HG02981 (cell line): ENCODE data around the gene MACROD2.

Experiments
- ATAC-seq: cut with Tn5 transposase; IDR thresholded peaks from one replicate; pipeline ENCODE4 v1.9.1; 2021; ENCODE audit warnings: mild to moderate bottlenecking, moderate library complexity; ENCODE audit not compliant: unreplicated experiment

Gene MACROD2

DNA sequence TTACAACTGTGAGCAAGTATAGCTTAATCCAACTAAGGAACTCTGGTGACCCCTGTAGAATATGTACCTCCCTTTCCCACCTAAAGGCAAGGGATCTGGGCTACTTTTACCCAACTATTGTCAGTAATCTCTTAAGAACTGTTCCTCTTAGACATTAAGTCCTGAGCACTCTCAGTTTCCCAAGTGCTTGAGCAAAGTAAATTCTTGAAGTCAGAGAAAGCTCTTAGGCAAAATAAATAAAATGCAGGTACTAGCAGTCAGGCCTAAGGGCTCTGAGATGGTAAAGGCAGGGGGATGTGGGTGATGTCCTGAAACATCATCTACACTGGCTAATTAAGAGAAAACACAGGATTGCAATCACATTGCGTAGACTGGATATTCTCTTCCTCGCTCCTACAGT, 788.5 kb downstream of the MACROD2 start:
- ATAC-seq, result no peak

DNA sequence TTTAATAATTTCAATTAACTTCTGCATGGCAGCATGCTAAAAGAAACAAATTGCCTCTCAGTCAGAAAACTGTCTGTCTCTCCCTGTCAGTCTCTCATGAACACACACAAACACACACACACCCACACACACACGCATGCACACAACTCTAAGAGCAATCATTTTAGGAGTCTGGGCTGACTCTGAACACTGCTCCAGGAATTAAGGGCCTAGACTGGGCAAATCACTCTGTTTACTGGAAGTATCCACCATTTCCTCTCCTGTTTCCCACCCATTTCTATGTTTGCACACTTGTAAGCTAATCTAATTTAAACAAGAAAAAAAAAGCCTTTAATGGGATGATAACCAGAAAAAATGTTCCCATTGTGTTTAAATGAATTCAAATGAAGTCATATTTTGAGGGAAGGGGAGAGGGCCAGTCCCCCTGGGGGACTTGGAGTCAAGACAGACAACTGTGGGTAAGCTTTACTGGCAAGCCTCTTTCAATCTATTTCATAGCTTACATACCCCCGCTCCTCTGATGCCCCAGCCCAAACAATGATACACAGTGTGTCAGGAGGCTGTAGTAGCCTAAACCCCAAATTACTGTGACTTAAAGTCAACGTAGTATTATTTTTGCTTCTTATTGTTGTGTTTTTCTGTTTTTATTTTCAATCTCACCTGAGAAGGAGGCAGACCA, 789.9 kb downstream of the MACROD2 start:
- ATAC-seq, result no peak

DNA sequence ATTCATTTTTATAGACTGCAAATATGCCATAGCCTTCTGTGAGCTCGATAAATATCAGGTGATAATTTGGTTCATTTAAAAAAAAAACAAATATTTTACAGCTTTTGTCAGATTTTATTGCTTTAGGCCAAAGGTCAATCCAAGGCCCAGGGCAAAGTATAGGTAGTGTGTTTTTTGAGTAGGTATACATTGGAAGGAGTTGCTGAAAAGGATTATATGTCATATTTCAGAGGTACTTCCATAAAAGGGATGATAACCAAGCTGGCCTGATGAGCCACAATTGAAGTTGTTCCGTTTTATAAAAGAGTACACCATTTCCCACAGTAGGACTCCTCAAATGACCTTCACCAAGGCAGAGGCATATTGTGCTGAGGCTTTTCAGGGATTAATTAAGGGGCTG, 794.9 kb downstream of the MACROD2 start:
- ATAC-seq, result no peak

DNA sequence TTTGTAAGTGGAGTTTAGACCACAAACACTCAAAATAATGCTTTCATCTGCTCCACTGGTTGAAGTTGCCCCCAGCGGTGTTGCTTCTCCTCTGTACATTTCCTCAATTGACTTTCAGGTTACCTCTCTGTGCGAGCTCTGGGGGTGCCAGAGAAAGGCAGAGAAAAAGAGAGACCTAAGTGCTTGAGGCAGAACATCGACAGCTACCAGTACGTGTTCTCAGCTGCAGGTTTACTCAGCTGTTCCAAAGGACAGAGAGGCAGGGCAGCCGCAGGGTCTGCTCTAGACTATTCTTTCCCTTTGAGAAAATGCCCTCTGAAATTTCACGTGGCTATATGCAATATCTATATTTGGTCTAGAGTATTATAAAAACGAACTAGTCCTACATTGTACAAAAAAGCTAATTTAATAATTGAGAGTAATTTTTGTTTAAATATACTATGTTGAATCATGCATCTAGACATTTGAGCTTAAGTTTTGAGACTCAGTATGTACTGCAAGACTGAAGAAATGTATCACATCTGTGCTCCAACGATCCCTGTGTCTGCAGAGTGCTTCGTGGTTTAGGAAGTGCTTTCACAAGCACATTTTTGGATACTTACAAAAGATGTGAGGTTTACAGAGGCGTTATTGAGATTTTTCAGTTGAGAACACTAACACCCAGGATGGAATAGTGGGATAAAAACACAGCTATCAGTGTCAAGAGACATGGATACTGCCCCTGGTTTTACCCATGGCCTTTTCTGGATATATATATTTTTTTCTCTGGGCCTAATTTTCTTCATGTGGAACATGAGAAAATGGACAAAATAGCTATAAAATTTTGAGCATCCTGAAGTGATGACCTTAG, 795.7 kb downstream of the MACROD2 start:
- no peak for ATAC-seq

DNA sequence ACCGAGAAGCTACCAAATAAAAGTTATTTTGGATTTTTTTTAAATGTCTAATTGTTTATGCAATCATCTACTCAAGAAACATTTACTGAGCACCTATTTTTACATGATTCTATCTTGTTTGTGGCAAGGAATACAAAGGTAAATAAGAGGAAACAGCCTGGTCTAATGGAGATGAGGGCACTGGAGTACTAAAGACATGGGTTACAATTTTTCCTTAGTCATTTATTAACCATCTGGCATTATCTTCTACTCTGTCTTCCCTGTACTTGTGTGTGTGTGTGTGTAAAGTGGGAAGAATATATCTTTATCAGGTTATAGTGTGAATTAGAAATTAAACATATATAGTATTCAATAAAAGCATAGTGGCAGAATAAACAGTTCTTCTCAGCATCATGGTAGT, 797.6 kb downstream of the MACROD2 start:
- no peak for ATAC-seq

DNA sequence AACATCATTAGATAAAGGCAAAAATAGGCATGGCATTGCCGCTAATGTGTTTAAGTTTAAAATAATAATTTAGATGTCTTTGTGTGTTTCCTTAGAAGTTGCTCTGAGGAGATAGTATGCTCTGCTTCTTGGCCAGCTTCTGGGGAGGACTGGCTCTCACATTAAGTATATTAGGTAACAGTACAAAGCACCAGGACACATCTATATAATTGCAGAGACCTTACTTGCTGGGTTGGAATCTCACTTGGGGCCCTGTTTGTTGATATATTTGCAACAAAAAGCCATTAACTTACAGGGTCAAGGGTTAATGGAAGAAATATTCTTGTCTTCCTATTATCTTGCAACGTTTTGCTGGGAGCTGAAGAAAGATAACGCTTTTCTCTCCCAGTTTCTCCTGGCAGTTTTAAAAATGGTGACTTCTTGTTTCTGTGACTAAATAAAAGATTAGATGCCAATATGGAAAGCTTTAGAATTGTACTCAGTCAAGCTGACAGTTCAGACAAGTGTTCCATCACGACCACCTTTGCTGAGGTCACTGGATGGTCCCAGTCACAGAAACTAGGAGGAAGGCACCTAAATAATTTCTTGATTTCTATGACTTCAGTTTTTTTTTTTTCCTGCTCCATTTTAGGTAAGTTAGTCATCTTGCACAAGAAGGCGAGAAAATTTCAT, 804.4 kb downstream of the MACROD2 start:
- ATAC-seq, result no peak

DNA sequence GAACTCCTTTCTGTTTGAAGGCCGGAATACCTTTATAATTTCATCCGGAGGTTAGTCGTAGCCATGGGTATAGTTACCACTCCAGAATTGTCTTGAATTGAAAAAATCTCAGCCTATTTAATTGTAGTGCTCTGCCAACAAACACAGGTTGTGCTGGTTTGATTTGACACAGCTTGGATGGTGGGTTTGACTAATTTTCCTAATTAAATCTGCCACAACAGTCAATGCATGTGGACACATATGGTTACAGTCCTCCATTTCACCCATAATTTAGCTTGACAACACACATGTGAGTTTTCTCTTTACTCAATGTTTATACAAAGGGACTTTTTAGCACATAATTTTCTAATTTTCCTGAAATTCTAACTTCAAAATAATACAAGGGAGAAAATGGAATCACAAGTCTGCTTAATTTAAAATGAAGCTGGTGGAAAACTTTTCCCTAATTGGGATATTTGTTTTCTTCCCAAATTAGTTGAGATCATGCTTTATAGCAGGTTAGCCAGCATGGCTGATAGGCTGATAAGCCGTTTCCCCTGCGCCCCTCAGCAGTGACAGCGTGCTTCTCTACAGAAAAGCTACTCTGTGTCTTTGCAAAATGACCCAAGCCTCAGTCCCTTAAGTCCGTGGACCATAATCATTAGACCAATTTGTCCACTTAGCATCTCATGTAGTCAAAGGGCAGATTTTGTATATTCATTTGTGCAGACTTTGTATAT, 805.5 kb downstream of the MACROD2 start:
- ATAC-seq, result no peak

DNA sequence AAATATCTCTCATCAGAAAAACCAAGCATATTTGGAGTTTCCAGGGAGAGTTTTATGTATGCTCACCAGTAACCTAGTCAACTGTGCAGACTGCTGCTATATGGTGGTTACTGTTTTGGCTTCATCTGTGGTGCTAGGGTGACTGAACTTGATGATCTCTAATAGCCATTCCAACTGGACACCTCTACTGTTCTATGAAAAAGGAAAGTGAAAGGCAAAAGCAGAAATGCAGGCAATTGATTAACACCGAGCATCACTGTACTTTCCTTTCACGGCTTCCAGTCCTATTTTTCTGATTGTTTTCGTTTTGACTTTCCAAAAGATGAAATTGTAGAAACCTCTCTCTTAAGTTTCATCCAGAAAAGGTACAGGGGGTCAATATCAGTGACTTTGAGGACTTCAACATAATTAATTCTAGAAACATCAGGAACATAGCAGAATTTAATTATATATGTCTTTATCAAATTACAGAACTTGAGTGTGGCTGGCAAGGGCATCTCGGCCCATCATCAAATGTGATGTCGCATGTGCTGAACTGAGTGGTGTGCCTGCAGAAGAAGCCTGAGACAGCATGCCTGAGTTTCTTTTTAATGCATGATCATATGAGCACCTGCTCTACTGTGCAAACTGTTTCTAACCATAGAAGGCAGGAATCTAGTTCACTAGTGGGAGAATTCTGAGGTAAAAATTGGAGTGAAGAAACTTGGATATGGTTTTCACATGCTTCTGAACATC, 806.4 kb downstream of the MACROD2 start:
- ATAC-seq, result no peak

DNA sequence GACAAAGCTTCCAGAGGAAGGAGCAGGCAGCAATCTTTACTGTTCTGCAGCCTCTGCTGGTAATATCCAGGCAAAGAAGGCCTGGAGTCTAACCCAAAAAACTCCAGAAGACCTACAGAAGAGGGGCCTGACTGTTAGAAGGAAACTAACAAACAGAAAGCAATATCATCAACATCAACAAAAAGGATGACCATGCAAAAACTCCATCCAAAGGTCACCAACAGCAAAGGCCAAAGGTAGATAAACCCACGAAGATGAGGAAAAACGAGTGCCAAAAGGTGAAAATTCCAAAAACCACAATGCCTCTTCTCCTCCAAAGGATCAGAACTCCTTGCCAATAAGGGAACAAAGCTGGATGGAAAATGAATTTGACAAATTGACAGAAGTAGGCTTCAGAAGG, 811.9 kb downstream of the MACROD2 start:
- no peak for ATAC-seq

DNA sequence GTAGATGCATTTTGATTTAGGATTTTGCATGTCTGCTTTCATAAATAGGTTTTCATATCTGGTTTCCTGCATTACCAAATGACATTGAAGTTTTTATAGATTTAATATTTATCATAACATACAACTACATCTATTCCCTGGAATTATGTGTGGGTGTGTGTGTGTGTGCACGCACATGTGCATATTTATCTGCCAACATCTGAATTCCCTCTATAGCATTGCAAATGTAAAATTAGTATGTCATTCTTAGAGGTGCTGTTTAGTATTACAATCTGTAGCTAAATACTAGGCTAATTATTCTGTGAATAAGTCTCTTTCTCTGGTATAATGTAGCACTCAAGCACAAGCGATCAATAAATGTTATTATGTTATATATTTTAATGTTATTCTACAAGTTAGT, 820.0 kb downstream of the MACROD2 start:
- no peak for ATAC-seq

DNA sequence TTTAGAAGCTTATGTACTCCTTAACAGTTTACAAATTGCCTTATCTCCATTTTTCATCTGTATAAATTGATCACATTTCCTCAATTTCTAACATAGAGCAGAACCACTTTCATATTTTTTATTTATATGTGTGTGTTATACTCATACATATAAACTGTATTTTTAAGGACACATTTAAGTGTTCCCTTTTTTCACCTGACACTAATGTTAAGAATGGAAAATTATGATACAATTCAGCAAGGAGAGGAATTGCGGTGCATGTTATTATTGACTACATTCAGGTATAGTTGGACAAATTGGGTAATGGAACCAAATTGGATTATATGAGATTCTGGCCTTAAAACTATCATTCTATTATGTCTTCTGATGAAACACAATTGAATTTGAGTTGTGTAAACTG, 821.2 kb downstream of the MACROD2 start:
- ATAC-seq, result no peak

DNA sequence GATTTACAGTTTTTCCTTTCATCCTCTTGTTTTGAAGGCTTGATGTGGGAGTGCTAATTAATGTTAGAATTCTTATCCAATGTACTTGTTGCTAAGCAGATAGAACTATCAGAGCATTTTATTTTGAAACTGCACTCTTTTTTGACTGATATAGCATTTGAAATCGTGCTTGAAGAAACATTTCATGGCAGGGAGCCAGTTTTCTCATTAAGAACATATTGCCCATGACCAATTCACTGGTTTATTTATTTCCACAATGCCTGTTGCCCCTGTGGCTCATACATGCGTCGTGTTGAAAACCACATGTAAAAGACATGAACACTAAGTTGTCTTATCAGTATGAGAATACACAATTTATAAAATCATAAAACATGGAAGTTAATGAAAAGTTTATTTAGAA, 821.8 kb downstream of the MACROD2 start:
- no peak for ATAC-seq

DNA sequence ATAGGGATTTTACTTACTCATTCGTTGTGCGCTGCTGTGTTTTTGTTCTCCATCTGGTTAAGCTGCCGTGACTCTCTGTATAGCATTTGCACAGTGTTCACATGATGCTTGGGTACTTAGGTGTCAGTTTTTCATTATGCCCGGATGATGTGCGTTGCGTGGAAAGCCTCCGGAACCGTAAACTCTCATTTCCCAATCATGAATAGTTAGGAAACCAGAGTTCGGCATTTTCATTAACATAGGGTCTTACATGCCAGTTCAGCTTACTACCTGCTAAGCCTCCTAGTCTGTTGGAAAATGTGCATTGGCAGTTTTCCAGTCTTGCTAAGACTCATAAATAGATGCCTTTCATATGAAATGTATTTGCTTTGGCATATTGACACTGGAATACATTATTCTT, 825.5 kb downstream of the MACROD2 start:
- no peak for ATAC-seq

DNA sequence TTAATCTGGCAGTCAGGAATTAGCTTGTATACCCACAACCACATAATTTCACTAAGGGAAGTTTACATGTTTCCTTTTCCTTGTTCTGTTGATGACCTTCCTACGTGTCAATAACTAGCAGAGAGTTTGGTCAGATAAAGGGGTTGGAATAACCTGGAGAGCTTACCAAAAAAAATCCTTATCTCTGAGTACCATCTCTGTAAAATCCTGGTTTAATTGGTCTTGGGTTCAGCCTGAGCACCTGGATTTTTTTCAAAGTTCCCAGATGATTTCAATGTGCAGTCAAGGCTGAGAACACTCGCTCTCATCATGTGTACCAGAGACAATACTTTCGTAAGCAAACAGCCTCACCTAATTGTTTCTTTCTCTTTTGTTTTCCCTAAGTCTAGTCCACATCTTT, 825.9 kb downstream of the MACROD2 start:
- ATAC-seq, result no peak

DNA sequence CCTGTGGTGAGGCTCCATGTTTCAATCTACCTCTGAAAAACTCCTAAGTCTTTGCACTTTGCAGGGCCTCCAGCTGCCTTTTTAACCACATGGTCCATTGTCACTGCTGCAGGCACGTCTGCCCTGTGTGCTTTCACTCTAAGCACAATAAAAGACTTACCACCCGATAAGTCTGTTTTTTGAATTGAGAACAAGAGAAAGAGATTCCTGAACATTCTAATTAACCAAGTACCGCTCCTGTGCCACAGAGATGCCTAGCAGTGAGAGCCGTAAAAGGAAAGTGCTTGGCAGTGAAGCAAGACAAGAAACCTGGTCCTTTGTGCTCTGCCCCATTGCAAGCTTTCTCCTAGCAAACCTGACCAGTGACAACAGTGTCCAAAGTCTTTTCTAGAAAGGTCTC, 829.7 kb downstream of the MACROD2 start:
- ATAC-seq, result no peak

DNA sequence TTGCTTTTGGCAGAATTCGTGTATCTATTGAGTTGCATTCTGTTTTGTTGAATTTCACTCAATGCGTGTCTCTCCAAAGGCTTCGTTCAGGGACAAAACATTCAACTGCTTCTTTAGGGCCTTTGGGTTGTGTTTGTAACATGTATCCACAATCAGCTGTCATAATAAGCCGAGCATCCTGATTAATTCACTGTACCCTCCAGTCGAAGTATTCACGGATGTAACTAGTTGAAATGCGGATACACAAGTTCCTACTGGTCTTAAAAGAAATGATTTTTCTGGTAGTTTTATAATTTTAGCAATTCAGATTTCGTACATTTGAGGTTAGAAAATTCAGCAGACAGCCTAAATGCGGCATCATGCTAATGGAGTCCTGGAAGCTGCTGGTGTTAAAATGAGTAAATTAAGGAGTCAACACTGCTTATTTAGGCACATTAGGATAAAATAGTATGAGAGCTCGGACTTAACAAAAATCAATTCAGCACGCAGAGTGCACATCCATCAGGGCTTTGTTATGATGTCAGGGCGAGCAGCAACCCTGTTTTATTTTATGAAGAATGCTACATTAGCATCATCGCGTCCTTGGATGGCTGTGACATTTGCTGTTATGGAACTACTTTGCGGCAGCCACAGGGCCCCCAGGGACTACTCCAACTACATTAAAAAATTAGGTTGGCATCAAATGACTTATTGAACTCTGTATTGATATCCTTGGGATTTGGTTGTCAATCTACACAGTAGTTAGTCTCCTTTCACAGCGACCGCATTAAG, 831.4 kb downstream of the MACROD2 start:
- no peak for ATAC-seq

DNA sequence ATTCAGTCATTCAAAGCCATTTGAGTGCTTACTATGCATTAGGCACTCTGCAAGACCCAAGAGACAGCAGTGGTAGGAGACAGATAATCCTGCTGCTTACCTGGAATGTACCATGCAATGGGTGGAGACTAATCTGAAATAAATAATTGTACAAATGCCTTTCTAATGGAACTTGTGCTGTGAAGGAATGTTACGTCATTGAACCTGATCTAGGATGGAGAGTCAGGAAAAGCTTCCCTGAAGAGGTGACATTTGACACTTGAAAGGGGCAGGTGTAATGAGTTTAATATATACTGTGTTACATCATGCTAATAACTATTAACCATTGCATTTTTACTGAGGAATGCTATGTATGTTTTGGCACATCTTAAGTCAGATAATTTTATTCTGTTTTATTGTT, 833.1 kb downstream of the MACROD2 start:
- no peak for ATAC-seq

DNA sequence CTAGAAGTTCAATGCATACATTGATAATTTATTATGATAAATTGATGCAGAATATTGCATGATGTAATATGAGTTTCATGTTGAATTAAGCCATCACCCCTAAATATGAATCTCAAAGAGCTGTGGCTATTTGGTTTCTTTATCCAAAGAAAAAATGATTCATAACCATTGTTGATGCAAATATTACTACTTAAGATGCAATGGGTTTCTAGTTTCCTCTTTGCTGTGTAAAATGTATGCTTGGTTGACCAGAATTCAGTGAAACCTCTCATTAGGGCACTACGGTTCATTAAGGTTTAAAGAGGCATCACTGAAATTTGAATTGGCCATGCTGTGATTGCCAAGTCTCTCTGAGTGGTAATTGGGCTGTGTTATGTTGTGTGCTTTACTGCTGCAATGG, 834.6 kb downstream of the MACROD2 start:
- peak; percentile 57 for ATAC-seq

DNA sequence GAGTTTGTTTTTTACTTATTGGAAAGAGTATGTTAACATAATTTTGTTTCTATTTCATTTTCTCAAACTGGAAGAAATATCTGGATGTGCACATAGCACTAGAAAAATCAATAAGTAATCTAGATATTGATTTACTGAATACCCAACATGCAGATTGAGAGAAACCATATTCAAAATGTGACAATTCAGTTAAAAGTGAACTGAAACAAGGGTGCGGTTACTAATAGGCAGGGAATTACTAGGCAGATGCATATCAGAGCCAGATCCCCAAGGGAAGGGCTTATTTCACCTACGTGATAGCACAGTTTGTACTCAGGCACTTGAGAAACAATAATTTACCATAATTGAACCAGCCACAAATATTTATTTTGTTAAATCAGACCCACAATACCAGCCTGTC, 835.1 kb downstream of the MACROD2 start:
- ATAC-seq, result peak; percentile 79

DNA sequence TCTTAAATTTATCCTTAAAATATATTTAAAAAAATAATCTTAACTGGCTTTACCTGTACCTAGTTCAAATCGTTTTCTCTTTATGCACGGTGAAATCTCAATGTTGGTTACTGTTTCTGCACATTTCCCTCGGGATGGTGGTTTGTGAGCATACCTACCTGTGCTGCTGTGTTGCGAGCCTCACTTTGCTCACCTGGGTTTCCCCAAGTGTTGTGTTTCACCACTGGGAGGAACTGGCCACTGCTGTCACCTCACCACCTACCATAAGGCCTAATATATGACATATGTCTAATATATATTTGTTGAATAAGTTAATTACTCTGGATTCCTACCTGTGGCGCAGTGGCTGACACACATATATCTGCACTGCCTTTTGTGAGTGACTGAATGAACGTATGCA, 835.6 kb downstream of the MACROD2 start:
- ATAC-seq, result peak; percentile 9
